Ascending aorta (tissue), 2 donors: ENCODE results near the gene IFI6. TPM values are rescaled to one million over a fixed set of nuclear protein-coding genes. Genes with fewer than 3 reads are reported as not detected.
"Not testable (repeated sequence)": the region's sequence is repeated elsewhere in the genome, so short reads cannot be mapped to it uniquely, and the experiment has no call there.

ENCODE experiments used
- DNase-seq, 2 donors: peaks; one replicate each; pipeline ENCODE4 v3.0.0-alpha.2; 2019; ENCODE audit warnings: low spot score in 2 of 2
- H3K27ac ChIP-seq, 2 donors: fragments of 200-600 bp; sonication (generic); one replicate each; pipeline ENCODE4 v1.5.1; 2016 to 2017; ENCODE audit warnings: mild to moderate bottlenecking in 1 of 2
- H3K27me3 ChIP-seq: fragments of 200-600 bp; sonication (generic); one replicate; pipeline ENCODE4 v1.5.1; 2017
- H3K36me3 ChIP-seq, 2 donors: fragments of 200-600 bp; sonication (generic); one replicate each; pipeline ENCODE4 v1.5.1; 2016
- H3K4me1 ChIP-seq, 2 donors: fragments of 200-600 bp; sonication (generic); one replicate each; pipeline ENCODE4 v1.5.1; 2016 to 2017; ENCODE audit warnings: mild to moderate bottlenecking in 1 of 2
- H3K4me3 ChIP-seq, 2 donors: fragments of 200-600 bp; sonication (generic); one replicate each; pipeline ENCODE4 v1.5.1; 2016 to 2017; ENCODE audit warnings: mild to moderate bottlenecking in 1 of 2
- H3K9me3 ChIP-seq, 2 donors: fragments of 200-600 bp; sonication (generic); one replicate each; pipeline ENCODE4 v1.5.1; 2016
- CTCF ChIP-seq, 3 experiments: fragments of 200-600 bp in 2 of 3; fragments of 450-650 bp in 1 of 3; sonication (generic) in 2 of 3; IDR thresholded peaks; one replicate each; pipeline ENCODE4 v1.5.1; 2016 to 2019; ENCODE audit warnings: antibody characterized with exemption in 3 of 3, mild to moderate bottlenecking in 1 of 3, moderate library complexity in 1 of 3
- intact Hi-C: fragments of 100-400 bp; cut with DNase I; formaldehyde crosslinking; loops from one replicate; pipeline ENCODE4 v1.15.1; 2023
- total RNA-seq: library from RNA; depleted of rRNA; stranded (reverse); fragments of >200 nt; gene quantifications from one replicate; pipeline ENCODE4 v1.1.0, GENCODE V29; 2016

The IFI6 gene
- total RNA-seq, 1 donor from 2014 or later, result 238 TPM

- Histone ChIP-seq H3K4me3 (no peak overlapping the region), H3K27me3 (no peaks in the 10 kb centered on the region), H3K27ac (no peak overlapping the region), H3K4me1 (peaks cover 0 to 9% of the 10 kb centered on the region in 2 donors), H3K36me3 (no peaks in the 10 kb centered on the region), H3K9me3 (no peaks in the 10 kb centered on the region)
- DNase-seq, result no peak
- intact Hi-C loops, result loop anchor here (1.0 kb wide), 1 partner anchor 13 kb away; no protein-coding TSS in a partner anchor
- TF ChIP-seq CTCF (IDR thresholded peaks at IDR 0.05), result no peak
These were observed 24.7 kb downstream of the IFI6 start for GRCh38 chr1:27647328-27647727.

- H3K9me3 ChIP-seq, result no peaks in the 10 kb centered on the region
- no peak overlapping the region for H3K27ac ChIP-seq
- intact Hi-C loops, result loop anchor here (1.0 kb wide), 1 partner anchor 14 kb away; no protein-coding TSS in a partner anchor
- H3K36me3 ChIP-seq, result no peaks in the 10 kb centered on the region
- no peak overlapping the region for H3K4me3 ChIP-seq
- TF ChIP-seq CTCF (IDR thresholded peaks at IDR 0.05), result no peak
- peaks cover 0 to 9% of the 10 kb centered on the region in 2 donors for H3K4me1 ChIP-seq
- DNase-seq, result no peak
- no peaks in the 10 kb centered on the region for H3K27me3 ChIP-seq
These were observed 25.3 kb downstream of the IFI6 start for GRCh38 chr1:27646676-27647075.

GRCh38 chr1:27645071-27645415 lies 26.9 kb downstream of the IFI6 start:
- intact Hi-C loops, result no loop called here
- H3K36me3 ChIP-seq, result no peaks in the 10 kb centered on the region

GRCh38 chr1:27644369-27645070 lies 27.5 kb downstream of the IFI6 start:
- intact Hi-C loops, result no loop called here

More at GRCh38 chr1:27645071-27645415, 26.9 kb downstream of the IFI6 start:
- no peaks in the 10 kb centered on the region for H3K27me3 ChIP-seq
- H3K9me3 ChIP-seq, result no peaks in the 10 kb centered on the region
- no peak for DNase-seq
- H3K4me3 ChIP-seq, result no peak overlapping the region
- H3K27ac ChIP-seq, result no peak overlapping the region
- TF ChIP-seq CTCF (IDR thresholded peaks at IDR 0.05), result no peak
- H3K4me1 ChIP-seq, result peaks cover 0 to 9% of the 10 kb centered on the region in 2 donors

GRCh38 chr1:27643600-27644368 lies 28.2 kb downstream of the IFI6 start:
- peaks cover 0 to 5% of the 10 kb centered on the region in 2 donors for H3K4me1 ChIP-seq
- H3K36me3 ChIP-seq, result no peaks in the 10 kb centered on the region
- TF ChIP-seq CTCF (IDR thresholded peaks at IDR 0.05), result peak; percentile 72 to 78 (median 75)
- H3K27me3 ChIP-seq, result no peaks in the 10 kb centered on the region
- no peaks in the 10 kb centered on the region for H3K9me3 ChIP-seq
- H3K4me3 ChIP-seq, result no peak overlapping the region
- no peak for DNase-seq
- intact Hi-C loops, result no loop called here
- H3K27ac ChIP-seq, result no peak overlapping the region

More at GRCh38 chr1:27644369-27645070, 27.5 kb downstream of the IFI6 start:
- Histone ChIP-seq H3K9me3 (no peaks in the 10 kb centered on the region), H3K4me1 (peaks cover 0 to 9% of the 10 kb centered on the region in 2 donors), H3K27me3 (no peaks in the 10 kb centered on the region), H3K36me3 (no peaks in the 10 kb centered on the region), H3K4me3 (no peak overlapping the region), H3K27ac (no peak overlapping the region)
- no peak for TF ChIP-seq CTCF (IDR thresholded peaks at IDR 0.05)
- DNase-seq, result no peak

- H3K36me3 ChIP-seq, intact Hi-C loops, H3K4me1 ChIP-seq, DNase-seq, H3K9me3 ChIP-seq, H3K27me3 ChIP-seq, H3K4me3 ChIP-seq, H3K27ac ChIP-seq: not testable (repeated sequence)
These were observed 31.5 kb downstream of the IFI6 start for GRCh38 chr1:27640514-27640913.
